ENCODE measurements around the gene CD300A.

The CD300A gene

DNA sequence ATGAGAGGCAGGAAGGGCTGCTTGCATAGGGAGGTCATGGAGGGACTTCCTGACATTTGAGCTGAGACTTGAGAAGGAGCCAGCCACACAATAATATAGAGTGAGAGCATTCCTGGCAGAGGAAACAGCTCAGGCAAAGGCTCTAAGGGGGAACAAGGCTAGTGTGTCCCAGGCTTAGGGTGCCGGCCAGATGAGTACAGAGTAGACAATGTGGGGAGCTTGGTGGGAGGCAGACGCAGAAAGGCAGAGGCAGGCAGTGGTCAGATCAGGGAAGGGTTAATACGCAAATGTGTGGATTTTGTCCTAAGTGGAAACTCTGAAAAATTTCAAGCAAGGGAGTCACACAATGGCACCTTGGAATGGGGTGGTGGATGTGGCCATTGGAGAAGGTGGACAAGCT is 33.6 kb downstream of the CD300A start:
- TF ChIP-seq YY1 (IDR thresholded peaks at IDR 0.05; ENCODE audit: low read depth) (no peak), TAF1 (IDR thresholded peaks at IDR 0.05; ENCODE audit: low read depth) (no peak), CEBPB (IDR thresholded peaks at IDR 0.05) (no peak)

DNA sequence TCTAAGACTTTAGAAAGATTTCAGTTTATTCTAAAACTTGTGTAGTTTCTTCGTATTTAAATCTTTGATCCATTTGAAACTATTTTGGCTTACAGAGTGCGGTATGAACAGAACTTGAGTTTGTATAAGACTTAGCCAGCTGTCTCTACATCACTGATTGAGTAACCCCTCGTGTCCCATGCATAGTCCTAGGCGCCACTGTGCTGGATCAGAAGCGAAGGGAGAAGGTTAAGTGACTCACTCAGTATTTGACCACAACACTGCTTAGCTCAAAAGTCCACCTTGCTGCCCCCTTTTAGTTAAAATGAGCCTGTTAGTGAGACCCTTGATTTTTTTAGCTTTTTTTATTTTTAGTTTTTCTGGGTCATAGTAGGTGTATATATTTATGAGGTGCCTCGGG is 36.4 kb downstream of the CD300A start:
- TF ChIP-seq TAF1 (IDR thresholded peaks at IDR 0.05; ENCODE audit: low read depth) (no peak), CEBPB (IDR thresholded peaks at IDR 0.05) (no peak), FOXM1 (IDR thresholded peaks at IDR 0.05; ENCODE audit: borderline replicate concordance, low read depth) (no peak)

DNA sequence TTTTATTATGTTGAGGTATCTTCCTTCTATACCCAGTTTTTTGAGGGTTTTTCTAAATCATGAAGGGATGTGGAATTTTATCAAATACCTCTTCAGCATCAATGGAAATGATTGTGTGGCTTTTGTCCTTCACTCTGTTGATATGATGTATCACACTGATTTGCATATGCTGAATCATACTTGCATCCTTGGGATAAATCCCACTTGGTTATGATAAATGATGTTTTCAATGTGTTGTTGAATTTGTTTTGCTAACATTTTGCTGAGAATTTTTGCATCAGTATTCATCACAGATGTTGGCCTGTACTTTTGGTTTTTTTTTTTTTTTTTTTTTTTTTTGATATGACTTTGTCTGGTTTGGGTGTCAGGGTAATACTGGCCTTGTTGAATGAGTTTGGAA is 41.7 kb downstream of the CD300A start:
- TF ChIP-seq CEBPB (IDR thresholded peaks at IDR 0.05), result no peak
- TF ChIP-seq RAD21 (IDR thresholded peaks at IDR 0.05; ENCODE audit: low read depth), result no peak
- no peak for TF ChIP-seq EP300 (IDR thresholded peaks at IDR 0.05; ENCODE audit: borderline replicate concordance)
- TF ChIP-seq TAF1 (IDR thresholded peaks at IDR 0.05; ENCODE audit: low read depth), result no peak
- no peak for TF ChIP-seq FOXM1 (IDR thresholded peaks at IDR 0.05; ENCODE audit: borderline replicate concordance, low read depth)
- no peak for TF ChIP-seq TEAD4 (IDR thresholded peaks at IDR 0.05)
- TF ChIP-seq, protein P1, sequence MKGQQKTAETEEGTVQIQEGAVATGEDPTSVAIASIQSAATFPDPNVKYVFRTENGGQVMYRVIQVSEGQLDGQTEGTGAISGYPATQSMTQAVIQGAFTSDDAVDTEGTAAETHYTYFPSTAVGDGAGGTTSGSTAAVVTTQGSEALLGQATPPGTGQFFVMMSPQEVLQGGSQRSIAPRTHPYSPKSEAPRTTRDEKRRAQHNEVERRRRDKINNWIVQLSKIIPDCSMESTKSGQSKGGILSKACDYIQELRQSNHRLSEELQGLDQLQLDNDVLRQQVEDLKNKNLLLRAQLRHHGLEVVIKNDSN (IDR thresholded peaks at IDR 0.05), result no peak
- no peak for TF ChIP-seq EGR1 (IDR thresholded peaks at IDR 0.05)
- TF ChIP-seq NFIC (IDR thresholded peaks at IDR 0.05), result no peak
- TF ChIP-seq CREB1 (IDR thresholded peaks at IDR 0.05; ENCODE audit: low read depth), result no peak
- TF ChIP-seq ZBTB7A (IDR thresholded peaks at IDR 0.05; ENCODE audit: low read depth), result no peak
- no peak for TF ChIP-seq YY1 (IDR thresholded peaks at IDR 0.05; ENCODE audit: low read depth)
- TF ChIP-seq, protein P2, sequence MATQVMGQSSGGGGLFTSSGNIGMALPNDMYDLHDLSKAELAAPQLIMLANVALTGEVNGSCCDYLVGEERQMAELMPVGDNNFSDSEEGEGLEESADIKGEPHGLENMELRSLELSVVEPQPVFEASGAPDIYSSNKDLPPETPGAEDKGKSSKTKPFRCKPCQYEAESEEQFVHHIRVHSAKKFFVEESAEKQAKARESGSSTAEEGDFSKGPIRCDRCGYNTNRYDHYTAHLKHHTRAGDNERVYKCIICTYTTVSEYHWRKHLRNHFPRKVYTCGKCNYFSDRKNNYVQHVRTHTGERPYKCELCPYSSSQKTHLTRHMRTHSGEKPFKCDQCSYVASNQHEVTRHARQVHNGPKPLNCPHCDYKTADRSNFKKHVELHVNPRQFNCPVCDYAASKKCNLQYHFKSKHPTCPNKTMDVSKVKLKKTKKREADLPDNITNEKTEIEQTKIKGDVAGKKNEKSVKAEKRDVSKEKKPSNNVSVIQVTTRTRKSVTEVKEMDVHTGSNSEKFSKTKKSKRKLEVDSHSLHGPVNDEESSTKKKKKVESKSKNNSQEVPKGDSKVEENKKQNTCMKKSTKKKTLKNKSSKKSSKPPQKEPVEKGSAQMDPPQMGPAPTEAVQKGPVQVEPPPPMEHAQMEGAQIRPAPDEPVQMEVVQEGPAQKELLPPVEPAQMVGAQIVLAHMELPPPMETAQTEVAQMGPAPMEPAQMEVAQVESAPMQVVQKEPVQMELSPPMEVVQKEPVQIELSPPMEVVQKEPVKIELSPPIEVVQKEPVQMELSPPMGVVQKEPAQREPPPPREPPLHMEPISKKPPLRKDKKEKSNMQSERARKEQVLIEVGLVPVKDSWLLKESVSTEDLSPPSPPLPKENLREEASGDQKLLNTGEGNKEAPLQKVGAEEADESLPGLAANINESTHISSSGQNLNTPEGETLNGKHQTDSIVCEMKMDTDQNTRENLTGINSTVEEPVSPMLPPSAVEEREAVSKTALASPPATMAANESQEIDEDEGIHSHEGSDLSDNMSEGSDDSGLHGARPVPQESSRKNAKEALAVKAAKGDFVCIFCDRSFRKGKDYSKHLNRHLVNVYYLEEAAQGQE (IDR thresholded peaks at IDR 0.05; ENCODE audit: low read depth), result no peak
- TF ChIP-seq, protein P3, sequence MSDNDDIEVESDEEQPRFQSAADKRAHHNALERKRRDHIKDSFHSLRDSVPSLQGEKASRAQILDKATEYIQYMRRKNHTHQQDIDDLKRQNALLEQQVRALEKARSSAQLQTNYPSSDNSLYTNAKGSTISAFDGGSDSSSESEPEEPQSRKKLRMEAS (IDR thresholded peaks at IDR 0.05), result no peak
- no peak for TF ChIP-seq TCF12 (IDR thresholded peaks at IDR 0.05; ENCODE audit: low read depth)

DNA sequence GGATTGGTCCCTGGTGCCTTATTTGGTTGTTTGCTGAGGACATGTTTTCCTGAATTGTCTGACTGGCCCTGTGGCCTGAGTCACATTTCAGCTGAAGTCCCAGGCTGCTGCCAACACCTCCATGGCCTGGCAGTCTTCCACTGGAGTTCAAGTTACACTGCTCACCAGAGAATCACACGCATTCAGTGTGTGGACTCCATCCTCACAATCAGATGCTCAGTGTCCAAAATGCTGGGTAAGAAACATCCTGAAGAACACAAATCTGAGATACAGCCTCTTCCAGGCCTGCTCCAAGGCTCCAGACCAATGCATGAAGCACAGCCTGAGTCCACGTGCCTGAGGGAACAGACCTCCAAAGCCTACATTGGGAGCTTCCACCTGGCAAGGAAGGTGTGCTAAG is 45.6 kb downstream of the CD300A start:
- TF ChIP-seq EP300 (IDR thresholded peaks at IDR 0.05; ENCODE audit: borderline replicate concordance) (no peak), YY1 (IDR thresholded peaks at IDR 0.05; ENCODE audit: low read depth) (no peak), FOXM1 (IDR thresholded peaks at IDR 0.05; ENCODE audit: borderline replicate concordance, low read depth) (no peak), TEAD4 (IDR thresholded peaks at IDR 0.05) (no peak), TAF1 (IDR thresholded peaks at IDR 0.05; ENCODE audit: low read depth) (no peak), CEBPB (IDR thresholded peaks at IDR 0.05) (no peak), CREB1 (IDR thresholded peaks at IDR 0.05; ENCODE audit: low read depth) (no peak), NFIC (IDR thresholded peaks at IDR 0.05) (no peak), RAD21 (IDR thresholded peaks at IDR 0.05; ENCODE audit: low read depth) (no peak), TCF12 (IDR thresholded peaks at IDR 0.05; ENCODE audit: low read depth) (no peak), ZBTB7A (IDR thresholded peaks at IDR 0.05; ENCODE audit: low read depth) (no peak), EGR1 (IDR thresholded peaks at IDR 0.05) (no peak)
- TF ChIP-seq, protein P2 (IDR thresholded peaks at IDR 0.05; ENCODE audit: low read depth), result no peak
- TF ChIP-seq, protein P3 (IDR thresholded peaks at IDR 0.05), result no peak

DNA sequence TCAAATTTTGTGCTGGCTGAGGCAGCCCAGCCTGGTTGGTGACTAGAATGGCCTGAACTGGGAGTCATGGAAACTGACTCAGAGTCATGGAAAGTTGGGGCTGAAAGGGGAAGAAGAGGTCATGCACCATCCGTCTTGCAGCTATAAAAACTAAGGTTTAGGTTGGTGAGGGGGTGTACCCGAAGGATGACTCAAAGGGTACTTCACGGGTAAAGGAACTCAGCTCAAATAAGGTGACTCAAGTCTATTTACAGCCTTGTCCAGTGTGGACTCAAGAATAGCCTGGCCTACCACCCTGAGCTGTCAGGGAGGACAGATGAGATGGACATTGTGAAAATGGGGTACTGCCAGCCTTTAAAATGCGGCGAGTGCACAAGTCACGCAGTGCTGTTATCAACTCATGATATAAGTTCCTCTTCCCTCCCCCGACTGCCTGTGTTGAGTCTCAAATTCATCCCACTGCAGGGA is 46.2 kb downstream of the CD300A start:
- no peak for TF ChIP-seq EGR1 (IDR thresholded peaks at IDR 0.05)
- no peak for TF ChIP-seq TEAD4 (IDR thresholded peaks at IDR 0.05)
- no peak for TF ChIP-seq RAD21 (IDR thresholded peaks at IDR 0.05; ENCODE audit: low read depth)
- TF ChIP-seq ZBTB7A (IDR thresholded peaks at IDR 0.05; ENCODE audit: low read depth), result no peak
- TF ChIP-seq, protein P1 (IDR thresholded peaks at IDR 0.05), result no peak
- no peak for TF ChIP-seq FOXM1 (IDR thresholded peaks at IDR 0.05; ENCODE audit: borderline replicate concordance, low read depth)
- TF ChIP-seq TCF12 (IDR thresholded peaks at IDR 0.05; ENCODE audit: low read depth), result no peak
- TF ChIP-seq CREB1 (IDR thresholded peaks at IDR 0.05; ENCODE audit: low read depth), result no peak
- TF ChIP-seq NFIC (IDR thresholded peaks at IDR 0.05), result no peak
- TF ChIP-seq CEBPB (IDR thresholded peaks at IDR 0.05), result no peak
- TF ChIP-seq YY1 (IDR thresholded peaks at IDR 0.05; ENCODE audit: low read depth), result no peak
- TF ChIP-seq, protein P2 (IDR thresholded peaks at IDR 0.05; ENCODE audit: low read depth), result no peak
- TF ChIP-seq EP300 (IDR thresholded peaks at IDR 0.05; ENCODE audit: borderline replicate concordance), result no peak
- TF ChIP-seq, protein P3 (IDR thresholded peaks at IDR 0.05), result no peak
- no peak for TF ChIP-seq TAF1 (IDR thresholded peaks at IDR 0.05; ENCODE audit: low read depth)
